HG03159 (cell line): ENCODE measurements around the gene SCAMP2.
"Not testable (repeated sequence)": the region's sequence is repeated elsewhere in the genome, so short reads cannot be mapped to it uniquely, and the experiment has no call there.

Experiments
- ATAC-seq: cut with Tn5 transposase; IDR thresholded peaks from one replicate; pipeline ENCODE4 v1.9.1; 2021; ENCODE audit warnings: mild to moderate bottlenecking, moderate library complexity; ENCODE audit not compliant: unreplicated experiment

Gene SCAMP2

DNA sequence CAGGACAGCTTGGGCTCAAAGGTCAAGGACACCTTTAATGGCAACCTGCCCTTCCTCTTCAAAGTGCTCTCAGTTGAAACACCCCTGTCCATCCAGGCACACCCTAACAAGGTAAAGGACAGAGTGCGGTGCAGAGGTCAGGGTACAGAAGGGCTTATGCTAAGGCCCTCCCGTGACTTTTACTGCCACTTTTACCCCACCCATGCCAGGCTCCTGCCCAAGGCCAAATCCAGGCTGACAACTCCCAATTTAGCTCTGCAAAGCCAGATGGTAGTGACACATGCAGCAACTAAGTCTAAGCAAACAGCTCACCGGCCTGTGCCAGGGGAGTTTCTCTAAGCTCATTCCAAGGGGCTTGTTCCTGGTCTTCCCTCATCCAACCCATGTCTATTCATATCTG is 18.3 kb upstream of the SCAMP2 start:
- no peak for ATAC-seq

DNA sequence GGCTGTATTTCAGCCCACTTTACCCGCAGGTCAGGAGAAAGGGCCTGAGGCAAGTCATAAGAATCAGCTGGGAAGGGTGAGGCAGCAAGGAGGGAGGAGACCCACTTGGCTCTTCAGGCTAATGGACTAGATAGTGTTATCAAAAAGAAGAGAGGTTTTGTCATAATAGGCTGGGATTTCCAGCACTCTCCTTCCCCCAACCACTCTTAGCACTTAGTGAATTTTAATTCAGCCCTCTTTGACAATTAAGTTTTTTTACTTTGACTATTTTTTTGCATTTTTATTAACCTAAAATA is 17.4 kb upstream of the SCAMP2 start:
- ATAC-seq, result no peak

DNA sequence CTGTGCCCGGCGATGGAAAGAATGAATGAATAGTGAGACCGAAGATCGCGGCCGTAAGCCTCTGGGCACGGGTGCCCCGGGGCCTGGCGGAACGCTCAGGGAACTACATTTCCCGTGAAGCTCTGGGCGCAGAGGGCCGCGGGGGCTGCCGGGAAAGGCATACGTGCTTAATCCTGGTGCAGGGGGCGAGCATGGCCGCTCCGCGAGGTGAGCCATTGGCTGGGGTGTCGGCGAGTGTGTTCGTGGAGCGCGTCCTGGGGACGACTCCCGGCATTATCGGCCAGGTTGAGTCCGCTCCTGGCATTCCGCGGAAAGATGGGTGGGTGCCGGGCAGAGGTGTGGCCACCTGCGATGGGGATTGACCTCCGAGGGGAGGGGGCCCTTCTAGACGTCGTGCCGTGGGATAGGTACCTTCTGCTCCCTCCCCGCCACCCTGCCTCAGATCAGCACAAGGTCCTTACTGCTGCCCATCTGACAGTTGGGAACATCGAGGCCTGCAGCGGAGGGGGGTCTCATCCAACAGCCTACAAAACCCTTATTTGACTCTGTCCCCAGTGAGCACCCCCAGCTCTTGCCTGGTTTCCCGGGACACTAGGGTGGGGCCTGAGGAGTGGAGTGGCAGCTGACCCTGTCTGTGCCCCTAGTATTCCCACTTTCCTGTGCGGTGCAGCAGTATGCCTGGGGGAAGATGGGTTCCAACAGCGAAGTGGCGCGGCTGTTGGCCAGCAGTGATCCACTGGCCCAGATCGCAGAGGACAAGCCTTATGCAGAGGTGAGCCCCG is 16.9 kb upstream of the SCAMP2 start, which contains the start of gene MPI:
MPI (plus strand) TSS at position 160 of the 782 bp plus-strand sequence; CDS start at position 192, 32 bp downstream.
- ATAC-seq, result peak; percentile 89

DNA sequence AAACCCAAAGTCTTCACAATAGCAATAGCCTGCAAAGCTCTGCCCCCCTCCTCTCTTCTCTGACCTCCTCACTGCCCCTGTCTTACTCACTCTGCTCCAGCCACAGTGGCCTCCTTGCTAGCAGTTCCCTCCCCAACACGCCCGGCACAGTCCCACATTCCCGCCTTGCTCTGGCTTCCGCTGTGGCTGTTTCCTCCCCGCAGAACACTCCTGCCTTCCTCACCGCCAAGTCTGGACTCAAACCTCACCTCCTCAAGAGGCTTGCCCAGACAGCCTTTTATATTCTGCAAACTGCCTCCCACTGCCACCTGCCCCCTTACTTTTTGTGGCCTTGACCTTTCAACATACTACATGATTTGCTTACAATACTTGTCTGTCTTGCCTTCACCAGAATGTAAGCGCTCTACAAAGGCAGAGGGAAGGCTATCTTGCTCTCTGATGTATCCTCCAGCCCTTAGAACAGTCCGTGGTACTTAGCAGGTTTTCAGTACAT is 16.3 kb upstream of the SCAMP2 start:
- peak; percentile 21 for ATAC-seq

DNA sequence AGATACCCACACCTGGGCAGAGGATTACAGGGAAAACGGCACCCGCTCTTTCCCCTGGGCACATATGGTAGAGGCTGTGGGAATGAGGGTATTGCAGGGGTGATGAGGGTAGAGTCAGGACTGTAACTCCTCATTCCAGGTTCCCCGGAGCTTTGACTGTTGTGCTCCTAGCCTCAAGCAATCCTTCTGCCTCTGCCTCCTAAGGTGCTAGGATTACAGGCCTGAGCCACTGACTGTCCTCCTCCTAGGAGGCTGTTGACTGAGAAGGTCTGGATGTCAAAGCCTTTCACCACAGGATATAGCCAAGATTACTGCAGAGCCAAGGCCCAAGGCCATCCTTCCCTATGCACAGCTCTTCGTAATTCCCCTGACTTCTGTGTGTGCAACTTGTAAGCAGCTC is 15.6 kb upstream of the SCAMP2 start:
- no peak for ATAC-seq

DNA sequence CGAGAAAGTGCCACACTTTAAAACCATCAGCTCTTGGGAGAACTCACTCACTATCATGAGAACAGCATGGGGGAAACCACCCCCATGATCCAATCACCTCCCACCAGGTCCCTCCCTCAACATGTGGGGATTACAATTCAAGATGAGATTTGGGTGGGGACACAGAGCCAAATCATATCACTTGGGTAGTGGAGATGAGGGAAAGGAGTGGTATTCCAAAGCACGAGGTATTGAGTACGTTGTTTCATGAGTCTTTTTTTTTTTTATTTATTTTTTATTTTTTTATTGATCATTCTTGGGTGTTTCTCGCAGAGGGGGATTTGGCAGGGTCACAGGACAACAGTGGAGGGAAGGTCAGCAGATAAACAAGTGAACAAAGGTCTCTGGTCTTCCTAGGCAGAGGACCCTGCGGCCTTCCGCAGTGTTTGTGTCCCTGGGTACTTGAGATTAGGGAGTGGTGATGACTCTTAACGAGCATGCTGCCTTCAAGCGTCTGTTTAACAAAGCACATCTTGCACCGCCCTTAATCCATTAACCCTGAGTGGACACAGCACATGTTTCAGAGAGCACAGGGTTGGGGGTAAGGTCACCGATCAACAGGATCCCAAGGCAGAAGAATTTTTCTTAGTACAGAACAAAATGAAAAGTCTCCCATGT is 14.5 kb upstream of the SCAMP2 start:
- not testable (repeated sequence) for ATAC-seq

DNA sequence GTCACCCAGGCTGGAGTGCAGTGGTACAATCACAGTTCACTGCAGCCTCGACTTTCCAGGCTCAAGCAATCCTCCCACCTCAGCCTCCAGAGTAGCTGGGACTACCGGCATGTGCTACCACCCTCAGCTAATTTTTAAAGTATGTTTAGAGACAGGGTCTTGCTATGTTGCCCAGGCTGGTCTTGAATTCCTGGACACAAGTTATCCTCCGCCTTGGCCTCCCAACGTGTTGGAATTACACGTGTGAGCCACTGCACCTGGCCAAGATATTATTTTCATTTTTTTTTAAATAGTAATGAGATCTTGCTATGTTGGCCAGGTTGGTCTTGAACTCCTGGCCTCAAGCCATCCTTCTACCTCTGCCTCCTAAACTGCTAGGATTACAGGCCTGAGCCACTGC is 12.3 kb upstream of the SCAMP2 start:
- no peak for ATAC-seq

DNA sequence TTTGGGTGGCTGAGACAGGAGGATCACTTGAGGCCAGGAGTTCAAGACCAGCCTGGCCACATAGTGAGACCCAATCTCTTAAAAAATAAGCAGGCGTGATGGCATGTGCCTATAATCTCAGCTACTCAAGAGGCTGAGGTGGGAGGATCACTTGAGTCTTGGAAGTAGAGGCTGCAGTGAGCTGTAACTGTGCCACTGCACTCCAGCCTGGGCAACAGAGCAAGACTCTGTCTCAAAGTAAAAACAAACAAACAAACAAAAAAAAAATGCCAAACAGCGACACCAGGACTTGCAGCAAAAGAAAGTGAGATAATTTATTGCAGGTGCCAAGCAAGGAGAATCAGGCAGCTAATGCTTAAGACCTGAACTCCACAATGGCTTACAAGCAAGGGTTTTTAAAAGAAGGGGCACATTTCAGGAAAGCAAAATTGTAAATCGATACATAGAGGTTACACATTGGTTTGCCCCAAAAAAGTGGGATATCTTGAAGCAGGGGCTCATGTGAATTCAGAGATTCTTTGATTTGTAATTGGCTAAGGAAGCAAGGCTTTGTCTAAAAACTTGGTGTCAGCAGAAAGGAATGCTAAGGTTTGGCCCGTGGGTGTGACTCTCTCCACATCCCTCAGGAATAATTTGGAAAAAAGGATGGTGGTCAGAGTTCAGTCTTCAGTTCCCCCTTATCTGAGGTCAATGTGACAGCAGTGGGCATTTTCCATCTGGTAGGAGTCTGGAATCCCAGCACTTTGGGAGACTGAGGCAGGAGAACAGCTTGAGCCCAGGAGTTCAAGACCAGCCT is 11.5 kb upstream of the SCAMP2 start:
- no peak for ATAC-seq

DNA sequence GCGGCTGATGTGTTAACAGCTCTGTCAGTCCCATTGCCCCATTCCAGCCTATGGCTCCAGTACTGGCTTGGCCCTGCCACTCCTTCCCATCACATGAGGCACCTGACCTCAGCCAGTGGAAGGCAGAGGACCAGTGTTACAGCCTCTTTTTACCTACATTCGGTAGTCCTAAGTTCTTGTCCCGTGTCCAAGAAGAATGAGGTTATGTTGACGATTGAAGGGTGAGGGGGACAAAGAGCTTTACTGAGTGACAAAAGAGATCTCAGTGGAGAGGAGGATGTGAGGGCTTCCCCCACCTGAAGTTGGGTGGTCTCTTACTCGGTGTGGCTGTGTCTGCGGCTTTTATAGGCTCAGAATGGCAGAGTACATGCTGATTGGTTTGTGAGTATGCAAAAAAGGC is 9.4 kb upstream of the SCAMP2 start:
- ATAC-seq, result no peak

DNA sequence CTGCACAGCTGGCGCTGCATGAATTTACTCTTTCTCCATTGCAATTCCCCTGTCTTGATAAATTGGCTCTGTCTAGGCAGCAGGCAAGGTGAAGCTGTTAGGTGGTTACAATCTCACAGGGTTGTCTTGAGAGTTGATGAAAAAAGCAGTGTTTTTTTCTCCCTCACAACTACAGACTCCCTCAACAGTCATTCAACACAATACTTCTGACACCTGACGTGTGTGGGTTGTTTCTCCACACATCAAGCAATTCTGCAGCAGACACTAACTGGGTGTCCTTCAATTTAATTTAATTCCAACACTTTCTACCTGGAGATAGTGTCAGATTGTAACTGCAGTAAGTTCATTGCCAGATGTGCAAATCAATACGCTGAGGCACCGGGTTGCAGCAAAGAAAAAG is 5.1 kb upstream of the SCAMP2 start:
- no peak for ATAC-seq

DNA sequence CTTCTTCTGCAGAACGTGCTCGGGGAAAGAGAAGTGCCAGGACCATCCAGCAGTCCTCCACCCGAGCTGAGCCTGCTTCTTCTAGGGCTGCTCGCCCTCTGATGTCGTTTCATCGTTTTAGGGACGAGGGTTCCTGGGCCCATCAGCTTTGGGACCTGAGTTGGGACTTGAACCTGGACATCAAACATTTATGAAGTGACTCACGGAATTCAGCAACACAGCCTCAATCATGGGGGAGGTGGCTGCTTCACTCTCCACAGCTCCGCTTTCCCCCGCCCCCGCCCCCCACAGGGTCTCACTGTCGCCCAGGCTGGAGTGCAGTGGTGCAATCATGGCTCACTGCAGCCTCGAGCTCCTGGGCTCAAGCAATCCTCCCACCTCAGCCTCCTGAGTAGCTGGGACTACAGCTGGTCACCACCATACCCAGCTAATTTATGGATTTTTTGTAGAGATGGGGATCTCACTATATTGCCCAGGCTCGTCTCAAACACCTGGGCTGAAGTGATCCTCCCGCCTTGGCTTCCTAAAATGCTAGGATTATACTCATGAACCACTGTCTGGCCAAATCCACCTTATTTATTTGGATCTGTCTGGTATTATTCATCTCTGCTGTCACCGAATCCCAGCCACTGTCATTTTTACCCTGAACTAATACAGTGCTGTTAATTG is 725 bp upstream of the SCAMP2 start:
- ATAC-seq, result no peak

DNA sequence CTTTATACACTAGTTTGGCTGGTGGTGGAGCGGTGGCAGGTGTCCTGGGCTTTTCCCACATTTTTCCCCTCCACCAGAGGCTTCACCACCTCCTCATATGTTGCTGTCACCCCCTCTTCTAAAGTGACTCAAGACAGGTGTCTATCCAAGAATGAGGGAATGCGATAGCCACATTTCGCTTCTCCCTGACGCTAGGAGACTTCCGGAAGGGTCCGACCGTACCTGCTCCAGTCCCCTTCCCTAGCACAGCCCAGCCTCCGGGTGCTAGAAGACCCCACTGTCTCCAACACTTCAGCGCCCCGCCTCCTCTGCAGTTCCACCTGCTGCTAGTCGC is 496 bp downstream of the SCAMP2 start:
- ATAC-seq, result no peak

DNA sequence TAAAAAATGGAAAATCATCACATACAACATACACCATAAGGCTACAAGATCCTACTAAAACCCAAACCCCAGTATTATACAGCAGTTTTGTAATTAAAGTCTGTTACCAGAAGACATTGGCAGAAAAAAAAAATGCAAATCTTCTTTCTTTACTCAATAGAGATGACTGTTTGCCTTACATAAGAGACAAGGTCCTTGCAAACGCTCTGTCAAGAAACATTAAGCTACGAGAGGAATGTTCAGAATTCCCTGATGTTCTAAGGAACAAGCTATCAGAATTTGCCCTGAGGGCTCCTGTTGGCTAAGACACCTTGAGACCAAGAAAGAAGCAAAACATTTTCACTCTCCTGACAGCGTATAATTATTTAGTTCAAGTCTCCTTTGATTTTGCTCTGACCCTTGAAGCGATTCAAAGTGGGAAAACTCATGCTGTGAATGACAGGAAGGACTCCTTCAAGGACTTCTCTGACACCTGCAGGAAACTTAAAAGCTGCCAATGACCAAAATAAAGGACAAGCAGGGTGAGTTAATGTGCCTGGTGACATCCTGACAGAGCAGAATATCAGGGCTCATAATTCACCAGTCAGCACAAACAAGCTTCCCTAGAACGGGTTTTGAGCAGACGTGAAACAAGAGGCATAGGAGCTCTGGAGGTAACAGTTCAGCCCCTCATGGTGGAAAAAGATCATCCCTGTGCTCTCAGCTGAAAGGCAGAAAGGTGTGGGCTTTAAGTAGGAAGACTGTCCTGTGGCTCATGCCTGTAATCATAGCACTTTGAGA is 2.5 kb downstream of the SCAMP2 start:
- no peak for ATAC-seq

DNA sequence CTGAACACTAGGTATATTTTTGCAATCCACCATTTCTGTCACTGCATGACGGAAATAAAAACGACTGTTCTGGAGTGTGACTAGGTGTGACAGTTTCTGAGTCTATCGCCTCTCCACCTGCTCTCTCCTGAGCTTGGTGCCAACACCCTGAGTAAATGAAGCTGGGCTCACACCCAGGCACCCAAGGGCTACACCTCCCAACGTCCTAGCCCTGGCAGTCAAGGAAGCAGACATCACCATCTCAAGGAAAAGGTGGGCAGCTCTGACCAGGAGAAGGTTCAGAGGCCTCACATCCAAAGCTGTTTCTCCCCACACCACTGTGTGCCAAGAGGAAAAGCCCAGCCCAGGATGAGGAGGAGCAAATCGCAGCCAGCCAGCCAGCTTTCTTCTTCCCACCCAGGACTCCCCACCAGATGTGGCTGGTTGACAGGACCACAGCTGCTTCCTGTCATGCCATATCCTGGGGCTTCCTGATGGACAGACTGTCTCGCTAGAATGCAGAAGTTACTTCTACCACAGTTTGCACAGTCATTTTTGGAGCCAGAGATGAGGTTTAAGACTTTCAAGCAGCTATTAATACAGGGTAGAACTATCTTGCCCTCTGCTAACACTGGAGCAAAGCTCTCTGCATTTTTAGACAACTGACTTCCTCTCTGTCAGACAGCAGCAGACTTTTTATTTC is 3.3 kb downstream of the SCAMP2 start:
- peak; percentile 52 for ATAC-seq

DNA sequence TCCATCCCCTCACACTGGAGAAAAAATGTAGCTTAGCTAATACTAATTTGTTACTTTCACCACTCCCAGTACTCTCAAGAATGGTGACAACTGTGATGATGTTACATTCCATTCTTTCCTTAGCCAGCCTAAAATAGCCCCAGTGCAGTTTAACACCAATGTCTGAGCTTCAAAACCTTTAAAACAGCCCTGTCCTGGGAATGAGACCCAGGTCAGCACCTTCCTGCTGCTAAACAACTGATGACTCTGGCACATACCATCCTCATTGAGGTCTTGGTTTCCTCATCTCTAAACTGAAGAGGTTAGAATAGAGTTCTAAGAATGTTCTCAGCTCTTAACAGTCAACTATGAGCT is 3.8 kb downstream of the SCAMP2 start:
- no peak for ATAC-seq

DNA sequence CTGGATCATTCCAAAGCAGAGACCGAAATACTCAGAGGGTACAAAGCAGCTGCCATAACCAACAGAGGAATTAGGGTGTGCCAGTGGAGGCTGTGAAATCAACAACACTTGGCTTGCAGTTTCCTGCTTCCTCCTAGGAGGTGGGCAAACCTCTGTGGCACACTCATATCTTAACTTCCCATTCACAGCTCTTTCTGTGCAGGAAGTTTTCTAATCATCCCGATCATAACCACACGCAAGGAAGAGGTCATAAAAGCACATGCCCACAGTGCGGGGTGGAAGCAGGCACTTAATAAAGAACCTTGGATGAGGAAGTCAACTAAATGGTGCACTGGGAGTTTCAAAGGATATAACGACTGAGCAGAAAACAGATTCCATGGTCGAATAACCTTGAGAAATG is 5.1 kb downstream of the SCAMP2 start:
- ATAC-seq, result no peak

DNA sequence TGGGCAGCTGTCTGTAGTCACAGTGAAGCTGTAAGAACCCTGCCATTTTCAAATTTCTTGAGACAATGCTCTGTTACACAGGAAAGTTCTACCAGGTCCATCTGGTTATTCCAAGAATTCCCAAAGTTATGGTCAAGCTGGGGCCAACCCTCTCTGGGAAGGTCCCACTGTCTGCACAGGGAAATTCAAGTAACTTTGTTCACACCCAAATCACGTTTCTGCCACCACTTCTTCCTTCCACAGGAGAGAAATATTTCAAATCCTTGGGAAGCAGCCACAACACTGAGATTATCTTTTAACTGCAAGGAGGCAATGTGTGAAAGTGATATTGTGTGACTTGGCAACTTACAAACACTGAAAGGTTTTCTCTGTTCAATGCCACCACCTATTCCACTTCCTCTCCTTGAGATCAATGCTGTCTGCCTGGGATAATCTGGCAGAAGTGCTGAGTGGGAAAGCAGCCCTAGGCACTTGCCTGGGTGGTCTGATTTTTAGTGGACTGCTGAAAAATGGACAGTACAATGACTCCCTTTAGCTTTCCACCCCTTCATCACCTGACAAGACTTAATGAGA is 5.6 kb downstream of the SCAMP2 start:
- ATAC-seq, result no peak

DNA sequence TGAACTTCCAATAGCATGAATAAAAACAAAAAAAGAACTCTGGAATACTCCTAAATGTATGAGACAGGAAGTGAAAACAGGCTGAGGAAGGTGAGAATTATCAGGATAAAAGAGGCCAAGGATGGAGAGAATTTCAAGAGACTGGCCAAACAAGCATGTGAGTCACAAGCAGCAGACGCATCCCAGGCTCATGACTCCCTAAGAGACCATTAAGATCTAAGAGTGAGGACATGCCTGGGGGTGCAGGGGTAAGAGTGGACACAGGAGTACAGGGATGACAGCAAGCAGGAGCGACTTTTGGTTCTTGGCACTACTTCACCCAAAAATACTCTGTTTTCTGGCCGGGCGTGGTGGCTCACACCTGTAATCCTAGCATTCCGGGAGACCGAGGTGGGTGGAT is 7.1 kb downstream of the SCAMP2 start:
- no peak for ATAC-seq

DNA sequence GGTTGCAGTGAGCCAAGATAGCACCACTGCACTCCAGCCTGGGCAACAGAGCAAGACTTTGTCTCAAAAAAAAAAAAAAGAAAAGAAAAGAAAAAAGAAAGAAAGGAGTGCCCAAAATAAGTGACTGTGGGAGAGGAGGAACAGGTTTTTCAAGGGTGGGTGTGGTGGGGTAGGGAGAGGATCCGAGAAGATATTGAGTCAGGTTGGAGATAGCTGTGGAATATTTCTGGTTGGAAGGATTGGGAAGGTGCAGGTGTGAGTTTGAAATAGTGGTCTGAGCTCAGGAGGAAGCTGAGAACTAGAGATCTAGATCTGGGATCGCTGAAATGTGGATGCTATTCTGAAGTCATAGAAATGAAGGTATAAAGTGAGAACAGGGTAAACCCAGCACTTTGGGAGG is 7.8 kb downstream of the SCAMP2 start:
- ATAC-seq, result no peak

DNA sequence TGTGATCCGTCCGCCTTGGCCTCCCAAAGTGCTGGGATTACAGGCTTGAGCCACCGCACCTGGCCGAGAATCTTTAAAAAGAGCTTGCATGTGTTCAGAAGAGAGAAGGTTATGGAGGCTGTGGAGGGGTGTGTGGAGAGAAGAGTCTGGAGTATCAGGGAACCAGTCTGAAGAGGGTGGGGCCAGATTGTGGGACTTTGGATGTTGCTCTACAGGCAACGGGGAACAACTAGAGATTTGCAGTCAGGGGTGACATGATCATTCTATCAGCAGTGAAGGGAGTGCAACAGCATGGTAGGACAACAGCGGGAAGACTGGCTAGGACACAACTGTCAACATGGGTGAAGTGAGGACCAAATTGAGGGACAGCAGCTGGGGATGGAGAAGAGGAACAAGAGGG is 8.9 kb downstream of the SCAMP2 start:
- ATAC-seq, result no peak
